Spinal cord (tissue), 10 donors: ENCODE results near the gene DMAP1. TPM values are rescaled to one million over a fixed set of nuclear protein-coding genes. Genes with fewer than 3 reads are reported as not detected.
"Not testable (repeated sequence)": the region's sequence is repeated elsewhere in the genome, so short reads cannot be mapped to it uniquely, and the experiment has no call there.

Experiments
- DNase-seq, 6 donors: peaks; one replicate each; pipeline versions ENCODE4 v3.0.0 to v3.0.0-alpha.2; 2013 to 2015; ENCODE audit warnings: low spot score in 6 of 6, low read depth in 4 of 6
- H3K27ac ChIP-seq: one replicate; pipeline ENCODE4 v1.5.1; 2013; ENCODE audit warnings: low read depth, low read length, control low read depth
- H3K27me3 ChIP-seq: one replicate; pipeline ENCODE4 v1.6.1; 2013; ENCODE audit warnings: low read length; ENCODE audit not compliant: control insufficient read depth, insufficient read depth
- H3K36me3 ChIP-seq: one replicate; pipeline ENCODE4 v1.6.1; 2013; ENCODE audit warnings: low read length; ENCODE audit not compliant: control insufficient read depth, insufficient read depth
- H3K4me1 ChIP-seq: one replicate; pipeline ENCODE4 v1.6.1; 2013; ENCODE audit warnings: low read length; ENCODE audit not compliant: control insufficient read depth, insufficient read depth
- H3K4me3 ChIP-seq: one replicate; pipeline ENCODE4 v1.5.1; 2013; ENCODE audit warnings: low read depth, low read length, control low read depth
- H3K9me3 ChIP-seq: one replicate; pipeline ENCODE4 v1.6.1; 2013; ENCODE audit warnings: low read length; ENCODE audit not compliant: control insufficient read depth, insufficient read depth
- WGBS: methylation state at CpG from one replicate; pipeline ENCODE4 v1.1.5; 2013; ENCODE audit warnings: missing lambda C conversion rate; ENCODE audit not compliant: insufficient coverage; 5-methylcytosine and 5-hydroxymethylcytosine counted together
- long read RNA-seq, 4 donors: transcript quantifications; one replicate each; lab custom pipeline, GENCODE V29; 2026
- polyA plus RNA-seq, 2 donors: library from polyadenylated mRNA; unstranded; fragments of 120-200 nt; gene quantifications; one replicate each; pipeline ENCODE4 v1.2.1, GENCODE V29; 2013; ENCODE audit not compliant: insufficient read length in 2 of 2
- total RNA-seq, 2 donors: library from RNA; depleted of rRNA in 1 of 2; stranded (reverse); fragments of 120-200 nt in 1 of 2; fragments of >200 nt in 1 of 2; gene quantifications; one replicate each; pipeline versions ENCODE4 v1.2.3 to v1.2.4, GENCODE V29; 2013 to 2014
- donor health status: healthy.

The DMAP1 gene, protein sequence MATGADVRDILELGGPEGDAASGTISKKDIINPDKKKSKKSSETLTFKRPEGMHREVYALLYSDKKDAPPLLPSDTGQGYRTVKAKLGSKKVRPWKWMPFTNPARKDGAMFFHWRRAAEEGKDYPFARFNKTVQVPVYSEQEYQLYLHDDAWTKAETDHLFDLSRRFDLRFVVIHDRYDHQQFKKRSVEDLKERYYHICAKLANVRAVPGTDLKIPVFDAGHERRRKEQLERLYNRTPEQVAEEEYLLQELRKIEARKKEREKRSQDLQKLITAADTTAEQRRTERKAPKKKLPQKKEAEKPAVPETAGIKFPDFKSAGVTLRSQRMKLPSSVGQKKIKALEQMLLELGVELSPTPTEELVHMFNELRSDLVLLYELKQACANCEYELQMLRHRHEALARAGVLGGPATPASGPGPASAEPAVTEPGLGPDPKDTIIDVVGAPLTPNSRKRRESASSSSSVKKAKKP
- total RNA-seq (10 to 100 TPM; 22.8 to 27.2 TPM), polyA plus RNA-seq (10 to 100 TPM; 63.6 to 78.5 TPM)
- long read RNA-seq, donor 1, full-length matches to known transcripts = 17 of 162 reads
- long read RNA-seq, donor 1, partial matches to known transcripts = 132 of 162 reads
- long read RNA-seq, donor 1, other reads (novel, unspliced or antisense) = 13 of 162 reads
- long read RNA-seq, donor 2, full-length matches to known transcripts = 6 of 40 reads
- long read RNA-seq, donor 2, partial matches to known transcripts = 34 of 40 reads
- long read RNA-seq, donor 2, other reads (novel, unspliced or antisense) = 0 of 40 reads
- long read RNA-seq, donor 3, full-length matches to known transcripts = 9 of 60 reads
- long read RNA-seq, donor 3, partial matches to known transcripts = 51 of 60 reads
- long read RNA-seq, donor 3, other reads (novel, unspliced or antisense) = 0 of 60 reads
- long read RNA-seq, donor 4, full-length matches to known transcripts = 13 of 124 reads
- long read RNA-seq, donor 4, partial matches to known transcripts = 94 of 124 reads
- long read RNA-seq, donor 4, other reads (novel, unspliced or antisense) = 17 of 124 reads

DNA sequence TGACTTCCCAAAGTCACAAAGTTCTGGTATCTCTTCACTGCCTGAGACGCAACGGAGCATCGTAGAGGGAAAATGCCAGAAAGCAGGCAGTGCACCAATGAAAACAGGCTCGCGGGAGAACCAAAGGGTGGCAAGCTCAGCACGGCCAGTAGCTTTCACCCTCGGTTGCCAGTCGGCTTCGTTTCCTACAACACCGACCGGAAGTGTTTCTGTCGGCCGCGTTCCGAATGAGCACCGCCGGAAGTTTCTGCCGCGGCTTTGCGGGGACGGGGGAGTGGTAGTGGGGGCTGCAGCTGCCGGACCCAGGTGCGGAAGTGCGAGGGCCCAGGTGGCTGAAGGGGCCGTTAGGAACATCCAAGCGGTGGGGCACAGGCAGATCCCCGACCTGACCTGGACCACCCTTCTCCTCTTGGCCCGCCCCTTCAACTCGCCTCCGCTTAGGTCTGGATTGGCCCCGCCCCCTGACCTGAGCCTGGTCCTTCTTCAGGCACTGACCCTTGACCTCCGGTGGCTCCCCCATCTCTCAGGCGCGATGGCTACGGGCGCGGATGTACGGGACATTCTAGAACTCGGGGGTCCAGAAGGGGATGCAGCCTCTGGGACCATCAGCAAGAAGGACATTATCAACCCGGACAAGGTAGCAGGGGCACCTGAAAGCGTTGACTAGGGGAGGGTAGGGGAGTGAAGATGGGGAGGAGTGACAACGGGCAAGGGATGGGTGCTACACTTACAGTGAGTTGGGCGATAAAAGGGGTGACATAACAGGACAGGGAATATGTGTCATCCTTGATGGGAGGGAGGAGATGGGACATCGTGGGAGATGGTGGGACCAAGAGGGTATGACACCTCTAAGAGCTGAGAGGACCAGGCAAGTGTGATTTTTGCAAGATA lies at the start of gene DMAP1:
Gene DMAP1 (plus strand): TSS at position 250 of the 891 bp plus-strand sequence. CDS start 283 bp downstream, at position 533.
- peak; percentile 69 to 96 (median 78) for DNase-seq
- Histone ChIP-seq H3K9me3 (no peaks in the 10 kb centered on the region), H3K27ac (peak within 1 kb of the TSS; percentile 64), H3K4me1 (peaks cover 29% of the 10 kb centered on the region), H3K27me3 (no peaks in the 10 kb centered on the region), H3K36me3 (peaks cover 26% of the 10 kb centered on the region), H3K4me3 (peak within 1 kb of the TSS; percentile 95)
- WGBS = under 1% methylated on average over 44 of the region's 44 CpGs

DNA sequence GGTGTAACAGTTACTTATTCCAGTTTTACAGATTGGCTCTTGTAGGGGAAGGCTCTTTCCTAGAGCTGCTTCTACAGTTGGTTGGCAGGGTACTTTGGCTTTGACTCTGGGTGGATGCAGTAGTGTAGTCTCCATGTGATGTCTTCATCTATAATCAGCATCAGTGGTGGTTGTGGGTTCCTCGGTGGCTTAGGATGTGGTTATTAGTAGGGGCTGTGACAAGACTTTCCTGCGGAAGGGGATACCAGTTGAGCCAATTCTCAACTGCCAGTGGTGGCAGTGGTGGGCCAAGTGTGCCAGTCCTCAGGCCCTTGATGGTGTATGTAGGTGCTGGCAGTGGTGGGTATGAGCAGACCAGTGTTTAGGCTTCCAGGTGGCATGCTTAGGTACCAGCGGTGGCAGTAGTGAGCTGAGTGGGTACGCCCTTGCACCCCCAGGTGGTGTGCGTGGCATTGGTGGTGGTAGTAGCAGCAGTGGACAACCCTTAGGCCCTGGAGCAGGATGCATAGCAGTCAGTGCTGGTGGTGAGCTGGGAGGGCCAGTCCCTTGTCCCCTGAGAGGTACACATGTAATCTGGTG lies 44.7 kb upstream of the DMAP1 start:
- H3K36me3 ChIP-seq = no peaks in the 10 kb centered on the region
- no peak overlapping the region for H3K4me3 ChIP-seq
- WGBS = 87% methylated on average over 5 of the region's 5 CpGs
- no peak overlapping the region for H3K27ac ChIP-seq
- DNase-seq = no peak
- H3K4me1 ChIP-seq = no peaks in the 10 kb centered on the region
- H3K27me3 ChIP-seq = no peaks in the 10 kb centered on the region
- H3K9me3 ChIP-seq = no peaks in the 10 kb centered on the region

DNA sequence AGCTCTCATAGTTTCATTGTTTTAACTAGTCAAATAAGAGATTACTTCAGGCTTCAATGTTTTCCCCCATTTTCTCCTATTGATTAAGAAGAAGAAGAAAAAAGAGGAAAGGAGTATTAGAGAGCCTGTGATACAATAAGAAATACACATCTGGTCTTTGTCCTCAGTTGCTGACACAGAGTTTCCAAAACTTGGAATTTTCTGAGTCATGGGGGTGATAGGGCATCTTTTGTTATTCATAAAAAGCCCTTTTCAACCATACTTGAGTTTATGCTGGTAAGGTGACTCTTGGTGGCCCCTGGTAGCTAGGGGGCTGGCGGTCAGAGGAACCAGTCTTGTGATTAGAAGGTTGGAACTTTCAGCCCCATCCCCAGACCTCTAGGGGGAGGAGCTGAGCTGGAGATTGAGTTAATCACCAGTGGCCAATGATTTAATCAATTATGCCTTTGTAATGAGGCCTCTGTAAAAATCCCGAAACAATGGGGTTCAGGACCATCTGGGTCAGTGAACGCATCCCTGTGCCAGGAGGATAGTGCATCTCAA lies 42.9 kb upstream of the DMAP1 start:
- H3K9me3 ChIP-seq = peaks cover 7% of the 10 kb centered on the region
- no peak overlapping the region for H3K4me3 ChIP-seq
- H3K36me3 ChIP-seq = no peaks in the 10 kb centered on the region
- no peak for DNase-seq
- no peaks in the 10 kb centered on the region for H3K27me3 ChIP-seq
- no peaks in the 10 kb centered on the region for H3K4me1 ChIP-seq
- no peak overlapping the region for H3K27ac ChIP-seq
- WGBS = 89% methylated on average over 2 of the region's 3 CpGs

DNA sequence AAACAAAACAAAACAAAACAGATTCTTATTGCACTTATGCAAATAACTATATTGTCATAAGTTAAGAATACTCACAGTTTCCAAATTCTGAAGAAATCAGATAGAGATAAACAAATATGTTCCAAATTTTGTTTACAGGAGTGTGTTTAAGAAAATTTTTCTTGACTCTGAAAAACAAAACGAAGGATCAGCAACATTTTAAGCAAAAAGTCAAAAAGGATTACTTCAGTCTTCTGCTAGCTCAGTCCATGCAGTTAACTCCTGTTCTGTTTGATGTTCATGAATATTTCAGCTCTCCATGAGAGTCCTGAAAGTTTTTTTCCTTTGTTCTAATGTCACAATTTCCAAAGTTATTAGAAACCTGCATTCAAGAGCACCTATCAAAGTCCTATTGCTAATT lies 38.6 kb upstream of the DMAP1 start:
- no peak for DNase-seq
- Histone ChIP-seq H3K4me3 (no peak overlapping the region), H3K9me3 (peaks cover 7% of the 10 kb centered on the region), H3K4me1 (no peaks in the 10 kb centered on the region), H3K27me3 (no peaks in the 10 kb centered on the region), H3K36me3 (no peaks in the 10 kb centered on the region), H3K27ac (no peak overlapping the region)
- WGBS = no CpG with 5 or more reads among the region's 1 CpG

DNA sequence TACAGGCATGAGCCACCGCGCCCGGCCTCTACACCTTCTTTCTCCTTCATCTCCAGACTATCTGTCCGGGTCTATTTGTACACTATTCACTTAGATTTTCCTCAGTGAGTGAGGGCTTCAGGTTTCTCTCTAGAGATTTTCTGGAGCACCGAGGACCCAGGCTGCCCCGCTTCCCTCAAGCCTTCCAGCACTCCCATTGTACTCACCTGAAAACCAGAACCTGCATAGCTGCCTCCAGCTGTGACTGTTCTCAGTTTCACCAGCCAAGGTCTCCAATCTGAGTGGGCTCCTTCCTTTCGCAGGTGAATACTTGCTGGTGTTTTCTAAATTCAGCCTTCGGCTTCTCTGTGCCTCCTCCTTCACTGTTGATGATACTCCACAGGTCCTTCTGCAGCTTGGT lies 12.9 kb upstream of the DMAP1 start:
- H3K36me3 ChIP-seq = no peaks in the 10 kb centered on the region
- 94% methylated on average over 5 of the region's 8 CpGs for WGBS
- no peak for DNase-seq
- H3K9me3 ChIP-seq = no peaks in the 10 kb centered on the region
- no peak overlapping the region for H3K27ac ChIP-seq
- no peak overlapping the region for H3K4me3 ChIP-seq
- no peaks in the 10 kb centered on the region for H3K4me1 ChIP-seq
- H3K27me3 ChIP-seq = no peaks in the 10 kb centered on the region

DNA sequence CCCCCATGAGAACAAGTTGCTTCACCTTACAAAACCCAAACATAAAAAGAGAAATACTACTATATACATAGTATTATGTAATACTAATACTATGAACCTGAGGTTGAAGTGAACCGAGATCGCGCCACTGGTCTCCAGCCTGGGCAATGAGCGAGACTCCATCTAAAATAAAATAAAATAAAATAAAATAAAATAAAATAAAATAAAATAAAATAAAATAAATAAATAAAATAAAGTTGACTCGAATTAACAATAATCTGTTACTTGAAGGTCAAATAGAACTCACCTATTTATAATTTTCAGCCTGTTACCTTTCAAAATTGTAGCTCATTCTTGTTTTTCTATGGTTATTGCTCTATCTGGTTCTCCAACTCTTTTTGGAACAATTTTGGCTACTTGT lies 6.7 kb upstream of the DMAP1 start:
- H3K27me3 ChIP-seq, H3K27ac ChIP-seq, H3K4me3 ChIP-seq, H3K36me3 ChIP-seq, H3K4me1 ChIP-seq, DNase-seq, H3K9me3 ChIP-seq: not testable (repeated sequence)
- no CpG with 5 or more reads among the region's 5 CpGs for WGBS

DNA sequence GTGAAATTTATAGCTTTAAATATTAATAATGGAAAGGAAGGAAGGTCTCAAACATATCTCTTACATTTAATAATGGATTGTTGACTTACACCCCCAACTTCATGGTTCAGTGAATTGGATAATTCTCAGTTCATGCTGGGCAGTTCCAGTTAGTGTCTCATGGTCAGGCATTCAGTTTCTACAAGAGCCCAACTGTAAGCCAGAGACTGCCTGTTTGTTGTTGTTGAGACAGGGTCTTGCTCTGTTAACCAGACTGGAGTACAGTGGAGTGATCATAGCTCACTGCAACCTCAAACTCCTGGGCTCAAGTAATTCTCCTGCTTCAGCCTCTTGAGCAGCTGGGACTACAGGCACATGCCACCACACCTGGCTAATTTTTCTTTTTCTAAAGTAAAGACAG lies 5.0 kb upstream of the DMAP1 start:
- no peak overlapping the region for H3K4me3 ChIP-seq
- H3K36me3 ChIP-seq = no peaks in the 10 kb centered on the region
- peaks cover 8% of the 10 kb centered on the region for H3K4me1 ChIP-seq
- DNase-seq = no peak
- H3K9me3 ChIP-seq = no peaks in the 10 kb centered on the region
- H3K27ac ChIP-seq = no peak overlapping the region
- H3K27me3 ChIP-seq = no peaks in the 10 kb centered on the region

DNA sequence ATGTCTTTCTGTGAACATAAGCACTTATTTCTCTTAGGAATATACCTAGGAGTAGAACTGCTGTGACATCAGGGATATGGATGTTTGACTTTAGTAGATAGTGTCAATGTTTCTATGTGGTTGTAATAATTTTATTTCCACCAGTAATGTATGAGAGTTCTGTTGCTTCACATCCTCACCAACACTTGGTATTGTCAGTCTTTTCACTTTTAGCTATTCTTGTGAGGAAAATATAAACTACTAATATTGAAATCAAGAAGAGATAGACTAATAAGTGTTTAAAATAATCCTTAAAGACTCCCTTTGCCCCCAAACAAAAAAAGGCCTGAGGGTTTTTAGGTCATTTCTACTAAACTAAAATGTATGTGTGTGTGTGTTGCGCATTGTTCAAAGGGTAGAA lies 2.7 kb upstream of the DMAP1 start:
- Histone ChIP-seq H3K27me3 (no peaks in the 10 kb centered on the region), H3K4me1 (peaks cover 24% of the 10 kb centered on the region), H3K9me3 (no peaks in the 10 kb centered on the region), H3K36me3 (peaks cover 7% of the 10 kb centered on the region), H3K4me3 (no peak overlapping the region), H3K27ac (no peak overlapping the region)
- no CpG with 5 or more reads among the region's 1 CpG for WGBS
- DNase-seq = no peak
